ENCODE measurements around the gene GXYLT2. TPM values are rescaled to one million over a fixed set of nuclear protein-coding genes. Genes with fewer than 3 reads are reported as not detected.

The GXYLT2 gene
- total RNA-seq, 2 donors from 2014 or later = 5.2 to 5.6 TPM

GRCh38 chr3:72847751-72848702 is 39.8 kb upstream of the GXYLT2 start, which contains the start of gene SHQ1:
TSS of gene SHQ1 (minus strand) at chr3:72848445. CDS start at chr3:72848340, 105 bp downstream.
- peaks cover 29% of the 10 kb centered on the region for H3K4me1 ChIP-seq
- H3K36me3 ChIP-seq (replicated peaks in 1 of 2; ENCODE audit: insufficient read depth in 1 of 2, low read depth in 2 of 2) = no peaks in the 10 kb centered on the region
- 0% methylated on average over 58 to 86 of the region's 86 CpGs for WGBS, 2 donors
- peak within 1 kb of the TSS; percentile 64 to 65 for H3K4me3 ChIP-seq
- ATAC-seq = peak; percentile 99
- no peaks in the 10 kb centered on the region for H3K9me3 ChIP-seq
- H3K27ac ChIP-seq = peak within 1 kb of the TSS in 3 of 4 donors; percentile 35 to 81 (median 78)
- no peaks in the 10 kb centered on the region for H3K27me3 ChIP-seq
- intact Hi-C loops (cut with DNase I) = no loop called here
- DNase-seq = peak; percentile 94 to 97 (median 96)
- TF ChIP-seq POLR2A (IDR thresholded peaks at IDR 0.05) (peak in 2 of 3 donors; percentile 44 to 53), CTCF (IDR thresholded peaks at IDR 0.05) (no peak)

GRCh38 chr3:72848703-72849081 is 39.2 kb upstream of the GXYLT2 start:
- intact Hi-C loops (cut with DNase I) = no loop called here
- Histone ChIP-seq H3K4me1 (peaks cover 29% of the 10 kb centered on the region), H3K9me3 (no peaks in the 10 kb centered on the region), H3K36me3 (replicated peaks in 1 of 2; ENCODE audit: insufficient read depth in 1 of 2, low read depth in 2 of 2) (no peaks in the 10 kb centered on the region), H3K27ac (no peak overlapping the region), H3K4me3 (peak overlapping the region in 1 of 2 donors; percentile 64), H3K27me3 (no peaks in the 10 kb centered on the region)
- ATAC-seq (peak; percentile 4), DNase-seq (peak in 1 of 4 donors; percentile 13)
- WGBS, 2 donors = 0 to 1% methylated on average over 11 of the region's 11 CpGs
- TF ChIP-seq CTCF (IDR thresholded peaks at IDR 0.05) (no peak), POLR2A (IDR thresholded peaks at IDR 0.05) (no peak)

DNA sequence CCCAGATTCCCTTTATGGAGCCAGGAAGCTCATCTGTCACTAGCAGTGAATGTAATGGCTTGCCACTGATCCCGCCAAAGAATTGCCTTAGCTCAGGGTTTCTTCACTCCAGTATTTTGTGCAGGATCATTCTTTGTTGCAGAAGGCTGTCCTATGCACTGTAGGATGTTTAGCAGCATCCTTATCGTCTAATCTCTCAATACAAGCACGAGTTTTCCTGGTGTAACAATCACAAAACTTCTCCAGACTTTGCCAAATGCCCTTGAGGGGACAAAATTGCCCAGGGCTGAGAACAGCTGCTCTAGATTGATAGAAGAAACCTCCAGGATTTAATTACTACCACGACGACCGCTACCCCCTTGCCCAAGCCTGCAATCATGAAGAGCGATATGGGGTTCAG is 32.8 kb upstream of the GXYLT2 start:
- Histone ChIP-seq H3K27ac (no peak overlapping the region), H3K4me3 (no peak overlapping the region), H3K27me3 (no peaks in the 10 kb centered on the region), H3K9me3 (no peaks in the 10 kb centered on the region), H3K4me1 (no peaks in the 10 kb centered on the region), H3K36me3 (replicated peaks in 1 of 2; ENCODE audit: insufficient read depth in 1 of 2, low read depth in 2 of 2) (no peaks in the 10 kb centered on the region)
- intact Hi-C loops (cut with DNase I) = no loop called here
- WGBS, 2 donors = 41 to 52% methylated on average over 7 of the region's 7 CpGs
- ATAC-seq (no peak), DNase-seq (no peak)
- TF ChIP-seq POLR2A (IDR thresholded peaks at IDR 0.05) = no peak
- no peak for TF ChIP-seq CTCF (IDR thresholded peaks at IDR 0.05)

GRCh38 chr3:72860053-72860452 is 27.8 kb upstream of the GXYLT2 start:
- TF ChIP-seq CTCF (IDR thresholded peaks at IDR 0.05) (no peak), POLR2A (IDR thresholded peaks at IDR 0.05) (no peak)
- Histone ChIP-seq H3K4me1 (no peaks in the 10 kb centered on the region), H3K27ac (no peak overlapping the region), H3K9me3 (no peaks in the 10 kb centered on the region), H3K36me3 (replicated peaks in 1 of 2; ENCODE audit: insufficient read depth in 1 of 2, low read depth in 2 of 2) (no peaks in the 10 kb centered on the region), H3K27me3 (no peaks in the 10 kb centered on the region), H3K4me3 (no peak overlapping the region)
- intact Hi-C loops (cut with DNase I) = loop anchor here (10.0 kb wide), 1 partner anchor 195 kb away; no protein-coding TSS in a partner anchor
- no peak for ATAC-seq
- DNase-seq = no peak
- 74 to 81% methylated on average over 5 of the region's 5 CpGs for WGBS, 2 donors
